Endothelial cell of umbilical vein (primary cell): Measurements from ENCODE around the gene FKBP14. TPM values are rescaled to one million over a fixed set of nuclear protein-coding genes. Genes with fewer than 3 reads are reported as not detected.

ENCODE experiments used
- BruUV-seq: library from RNA; stranded (reverse); fragments of 400-500 nt; replicated peaks from 2 replicates; lab custom pipeline; 2021; lab: Mats Ljungman, UMichigan
- CTCF ChIA-PET: fragments of 300-600, 350-600 bp; sonication (Branson Sonifier 250); formaldehyde crosslinking; loops from one replicate; lab custom pipeline; 2021; ENCODE audit warnings: antibody characterized with exemption, inconsistent platforms; lab: Charles Lee
- POLR2A ChIA-PET: fragments of 300-600, 350-600 bp; sonication (Branson Sonifier 250); formaldehyde crosslinking; loops from one replicate; lab custom pipeline; 2021; ENCODE audit warnings: antibody characterized with exemption, inconsistent platforms; lab: Charles Lee
- DNase-seq: peaks from one replicate; pipeline ENCODE4 v3.0.0-alpha.2; 2011; ENCODE audit warnings: low read depth, low spot score
- FAIRE-seq: peaks from 2 replicates; lab custom pipeline; 2011; peaks lifted over from hg19 to GRCh38; lab: Jason Lieb, UNC
- H2AFZ ChIP-seq: 2 replicates; pipeline ENCODE4 v1.6.0; 2012; ENCODE audit warnings: low read depth, low read length, control low read depth, inconsistent platforms
- H3K27ac ChIP-seq: 2 replicates; pipeline ENCODE4 v1.5.1; 2011; ENCODE audit warnings: low read depth, mild to moderate bottlenecking, control low read depth, low read length, moderate library complexity; ENCODE audit not compliant: insufficient read depth
- H3K27me3 ChIP-seq, 2 experiments: 2 replicates each; pipeline versions ENCODE4 v1.6.0 to v1.6.1; 2011; ENCODE audit warnings: low read length in 2 of 2, mixed read lengths in 1 of 2; ENCODE audit not compliant: control insufficient read depth in 2 of 2, insufficient read depth in 2 of 2
- H3K36me3 ChIP-seq, 2 experiments: 2 replicates in 1 of 2; 3 replicates in 1 of 2; pipeline ENCODE4 v1.5.1; 2011; ENCODE audit warnings: low read length in 2 of 2, mild to moderate bottlenecking in 1 of 2, moderate library complexity in 1 of 2; ENCODE audit not compliant: control insufficient read depth in 2 of 2, insufficient read depth in 2 of 2; ENCODE audit errors: extremely low read depth in 1 of 2
- H3K4me1 ChIP-seq: 3 replicates; pipeline ENCODE4 v1.5.1; 2011; ENCODE audit warnings: mild to moderate bottlenecking, low read length; ENCODE audit not compliant: control insufficient read depth, insufficient read depth; ENCODE audit errors: extremely low read depth
- H3K4me2 ChIP-seq: 2 replicates; pipeline ENCODE4 v1.6.1; 2011; ENCODE audit warnings: low read length, control low read depth, mixed read lengths; ENCODE audit not compliant: insufficient read depth
- H3K4me3 ChIP-seq, 3 experiments: fragments of 200-600 bp in 1 of 3; sonication (generic), shearing (Covaris generic) in 1 of 3; replicated peaks in 1 of 3; 2 replicates each; pipeline ENCODE4 v1.5.1; 2011 to 2016; ENCODE audit warnings: control low read depth in 3 of 3, low read length in 3 of 3, mild to moderate bottlenecking in 2 of 3, inconsistent platforms in 1 of 3, low read depth in 1 of 3, moderate library complexity in 1 of 3; ENCODE audit not compliant: insufficient read depth in 1 of 3
- H3K79me2 ChIP-seq: 2 replicates; pipeline ENCODE4 v1.6.0; 2012; ENCODE audit warnings: low read length, inconsistent platforms; ENCODE audit not compliant: control insufficient read depth, insufficient read depth
- H3K9ac ChIP-seq: replicated peaks from 2 replicates; pipeline ENCODE3; 2011; ENCODE audit warnings: low read length, control low read depth; ENCODE audit not compliant: insufficient read depth; ENCODE audit errors: extremely low read depth
- H3K9me1 ChIP-seq: replicated peaks from 3 replicates; pipeline ENCODE4 v1.6.0; 2011; ENCODE audit warnings: mild to moderate bottlenecking, low read length; ENCODE audit not compliant: control insufficient read depth, insufficient read depth; ENCODE audit errors: extremely low read depth
- H3K9me3 ChIP-seq: replicated peaks from 2 replicates; pipeline ENCODE4 v1.5.1; 2012; ENCODE audit warnings: low read length, inconsistent platforms; ENCODE audit not compliant: control insufficient read depth, insufficient read depth
- H4K20me1 ChIP-seq: replicated peaks from 2 replicates; pipeline ENCODE3; 2011; ENCODE audit warnings: mild to moderate bottlenecking, low read length; ENCODE audit not compliant: control insufficient read depth, insufficient read depth; ENCODE audit errors: extremely low read depth
- EZH2 ChIP-seq: IDR thresholded peaks from 2 replicates; pipeline ENCODE4 v1.6.1; 2012; ENCODE audit warnings: borderline replicate concordance, low read depth, mild to moderate bottlenecking, moderate library complexity, low read length, inconsistent platforms; ENCODE audit not compliant: severe bottlenecking
- FOS ChIP-seq: IDR thresholded peaks from 2 replicates; pipeline ENCODE4 v1.6.1; 2011; ENCODE audit warnings: mild to moderate bottlenecking, low read length, moderate library complexity, borderline replicate concordance; ENCODE audit not compliant: insufficient read depth
- GATA2 ChIP-seq: IDR thresholded peaks from 2 replicates; pipeline ENCODE4 v1.7.0; 2011; ENCODE audit warnings: low read depth, mild to moderate bottlenecking, moderate library complexity, mixed read lengths, low read length; ENCODE audit not compliant: insufficient read length, insufficient read depth
- JUN ChIP-seq: IDR thresholded peaks from 2 replicates; pipeline ENCODE4 v1.6.1; 2011; ENCODE audit warnings: borderline replicate concordance, low read depth; ENCODE audit not compliant: insufficient read length, insufficient read depth
- MYC ChIP-seq: IDR thresholded peaks from one replicate; pipeline ENCODE4 v1.6.1; 2011; ENCODE audit warnings: mild to moderate bottlenecking, low read depth, low read length
- POLR2A ChIP-seq: IDR thresholded peaks from 2 replicates; pipeline ENCODE4 v1.6.1; 2012; ENCODE audit warnings: low read depth, mild to moderate bottlenecking, control low read depth, low read length
- POLR2AphosphoS5 ChIP-seq: IDR thresholded peaks from 2 replicates; pipeline ENCODE4 v1.6.1; 2012; ENCODE audit warnings: low read depth, mild to moderate bottlenecking, control low read depth, low read length, moderate library complexity; ENCODE audit not compliant: insufficient read depth
- dilution Hi-C: fragments of 300-500 bp; cut with MboI; formaldehyde crosslinking; loops from one replicate; pipeline ENCODE4 v1.15.0; 2019; ENCODE audit warnings: low sequenced_read_pairs; ENCODE audit not compliant: extremely low pct_ligation_motif_present
- intact Hi-C: fragments of 100-400 bp; cut with micrococcal nuclease; formaldehyde crosslinking; loops from one replicate; pipeline ENCODE4 v1.10.0; 2022
- polyA plus RNA-seq, 4 experiments: library from polyadenylated mRNA; depleted of rRNA in 3 of 4; stranded (reverse) in 3 of 4; unstranded in 1 of 4; fragments of >200 nt; gene quantifications; 2 replicates each; pipeline versions ENCODE4 v1.2.1 to v1.2.3, GENCODE V29; 2011 to 2012; ENCODE audit warnings: missing spikeins in 1 of 4
- total RNA-seq: library from RNA; stranded (reverse); gene quantifications from 2 replicates; pipeline ENCODE4 v1.2.3, GENCODE V29; 2021
- TF ChIP-seq, protein P1 (sequence below), 2 donors: IDR thresholded peaks; 1 replicate in 1 of 2; 2 replicates in 1 of 2; pipeline ENCODE4 v1.5.1; 2011; ENCODE audit warnings: low read length in 2 of 2, mild to moderate bottlenecking in 2 of 2, moderate library complexity in 2 of 2, control low read depth in 1 of 2, inconsistent platforms in 1 of 2, low read depth in 1 of 2; ENCODE audit not compliant: insufficient read depth in 1 of 2; ENCODE audit errors: extremely low read depth in 1 of 2
- TF ChIP-seq, protein P2 (sequence below): IDR thresholded peaks from 2 replicates; pipeline ENCODE4 v1.6.1; 2011; ENCODE audit not compliant: insufficient read depth, insufficient read length

Gene FKBP14
- total and polyA plus RNA-seq, 2 donors (not counting 3 experiments of a cell fraction or from before 2014, with no cell fraction given): 9.8 to 37.4 TPM

DNA sequence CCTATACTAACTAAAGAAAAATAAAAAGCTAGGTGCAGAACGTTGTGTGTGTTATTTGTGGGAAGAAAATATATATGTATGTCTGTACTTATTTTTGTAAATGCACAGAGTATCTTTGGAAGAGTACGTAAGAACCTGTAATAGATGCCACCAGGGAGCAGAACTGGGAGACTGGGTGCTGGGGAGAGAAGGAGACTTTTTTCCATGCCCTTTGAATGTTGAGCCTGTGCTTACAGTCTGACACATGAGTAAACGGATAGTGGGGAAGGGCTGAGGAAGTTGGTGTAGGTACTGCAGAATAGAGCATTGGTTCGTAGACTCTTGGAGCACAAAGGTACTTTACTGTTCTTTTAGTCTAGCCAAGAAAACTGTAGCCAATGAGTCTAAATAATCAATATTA lies 35.6 kb downstream of the FKBP14 start:
- no peak for TF ChIP-seq POLR2A
- TF ChIP-seq JUN: no peak
- no peak for TF ChIP-seq MYC
- TF ChIP-seq, protein P1, sequence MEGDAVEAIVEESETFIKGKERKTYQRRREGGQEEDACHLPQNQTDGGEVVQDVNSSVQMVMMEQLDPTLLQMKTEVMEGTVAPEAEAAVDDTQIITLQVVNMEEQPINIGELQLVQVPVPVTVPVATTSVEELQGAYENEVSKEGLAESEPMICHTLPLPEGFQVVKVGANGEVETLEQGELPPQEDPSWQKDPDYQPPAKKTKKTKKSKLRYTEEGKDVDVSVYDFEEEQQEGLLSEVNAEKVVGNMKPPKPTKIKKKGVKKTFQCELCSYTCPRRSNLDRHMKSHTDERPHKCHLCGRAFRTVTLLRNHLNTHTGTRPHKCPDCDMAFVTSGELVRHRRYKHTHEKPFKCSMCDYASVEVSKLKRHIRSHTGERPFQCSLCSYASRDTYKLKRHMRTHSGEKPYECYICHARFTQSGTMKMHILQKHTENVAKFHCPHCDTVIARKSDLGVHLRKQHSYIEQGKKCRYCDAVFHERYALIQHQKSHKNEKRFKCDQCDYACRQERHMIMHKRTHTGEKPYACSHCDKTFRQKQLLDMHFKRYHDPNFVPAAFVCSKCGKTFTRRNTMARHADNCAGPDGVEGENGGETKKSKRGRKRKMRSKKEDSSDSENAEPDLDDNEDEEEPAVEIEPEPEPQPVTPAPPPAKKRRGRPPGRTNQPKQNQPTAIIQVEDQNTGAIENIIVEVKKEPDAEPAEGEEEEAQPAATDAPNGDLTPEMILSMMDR (IDR thresholded peaks at IDR 0.05; ENCODE audit: extremely low read depth in 1 of 2, insufficient read depth in 1 of 2, low read depth in 1 of 2, low read length in 2 of 2): no peak
- TF ChIP-seq POLR2AphosphoS5: no peak
- TF ChIP-seq EZH2: no peak
- TF ChIP-seq FOS: no peak
- TF ChIP-seq GATA2: no peak
- TF ChIP-seq, protein P2, sequence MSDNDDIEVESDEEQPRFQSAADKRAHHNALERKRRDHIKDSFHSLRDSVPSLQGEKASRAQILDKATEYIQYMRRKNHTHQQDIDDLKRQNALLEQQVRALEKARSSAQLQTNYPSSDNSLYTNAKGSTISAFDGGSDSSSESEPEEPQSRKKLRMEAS: no peak
- Histone ChIP-seq H3K79me2 (peaks cover 31% of the 10 kb centered on the region), H3K4me1 (peaks cover 25% of the 10 kb centered on the region), H3K27ac (no peak overlapping the region), H3K9ac (no peak overlapping the region), H3K36me3 (no peaks in the 10 kb centered on the region), H3K9me1 (no peaks in the 10 kb centered on the region), H3K9me3 (no peaks in the 10 kb centered on the region), H4K20me1 (no peaks in the 10 kb centered on the region), H3K4me2 (no peak overlapping the region), H2AFZ (no peak overlapping the region), H3K27me3 (no peaks in the 10 kb centered on the region), H3K4me3 (no peak overlapping the region)
- dilution Hi-C loops: no loop called here
- ChIA-PET POLR2A (interaction anchor here (1.4 kb wide), 1 partner anchor 36 kb away, joined by 5 read pairs; the partner anchor contains the start of gene FKBP14), CTCF (no interaction called here)
- no TSS peak for BruUV-seq
- FAIRE-seq (no peak), DNase-seq (no peak)
- intact Hi-C loops: no loop called here
